Endothelial cell of umbilical vein (primary cell): ENCODE results near the gene RABEP2. TPM values are rescaled to one million over a fixed set of nuclear protein-coding genes. Genes with fewer than 3 reads are reported as not detected.

Source experiments
- BruUV-seq: library from RNA; stranded (reverse); fragments of 400-500 nt; replicated peaks from 2 replicates; lab custom pipeline; 2021; lab: Mats Ljungman, UMichigan
- CTCF ChIA-PET: fragments of 300-600, 350-600 bp; sonication (Branson Sonifier 250); formaldehyde crosslinking; loops from one replicate; lab custom pipeline; 2021; ENCODE audit warnings: antibody characterized with exemption, inconsistent platforms; lab: Charles Lee
- POLR2A ChIA-PET: fragments of 300-600, 350-600 bp; sonication (Branson Sonifier 250); formaldehyde crosslinking; loops from one replicate; lab custom pipeline; 2021; ENCODE audit warnings: antibody characterized with exemption, inconsistent platforms; lab: Charles Lee
- DNase-seq: peaks from one replicate; pipeline ENCODE4 v3.0.0-alpha.2; 2011; ENCODE audit warnings: low read depth, low spot score
- FAIRE-seq: peaks from 2 replicates; lab custom pipeline; 2011; peaks lifted over from hg19 to GRCh38; lab: Jason Lieb, UNC
- H2AFZ ChIP-seq: 2 replicates; pipeline ENCODE4 v1.6.0; 2012; ENCODE audit warnings: low read depth, low read length, control low read depth, inconsistent platforms
- H3K27ac ChIP-seq: 2 replicates; pipeline ENCODE4 v1.5.1; 2011; ENCODE audit warnings: low read depth, mild to moderate bottlenecking, control low read depth, low read length, moderate library complexity; ENCODE audit not compliant: insufficient read depth
- H3K27me3 ChIP-seq, 2 experiments: 2 replicates each; pipeline versions ENCODE4 v1.6.0 to v1.6.1; 2011; ENCODE audit warnings: low read length in 2 of 2, mixed read lengths in 1 of 2; ENCODE audit not compliant: control insufficient read depth in 2 of 2, insufficient read depth in 2 of 2
- H3K36me3 ChIP-seq, 2 experiments: 2 replicates in 1 of 2; 3 replicates in 1 of 2; pipeline ENCODE4 v1.5.1; 2011; ENCODE audit warnings: low read length in 2 of 2, mild to moderate bottlenecking in 1 of 2, moderate library complexity in 1 of 2; ENCODE audit not compliant: control insufficient read depth in 2 of 2, insufficient read depth in 2 of 2; ENCODE audit errors: extremely low read depth in 1 of 2
- H3K4me1 ChIP-seq: 3 replicates; pipeline ENCODE4 v1.5.1; 2011; ENCODE audit warnings: mild to moderate bottlenecking, low read length; ENCODE audit not compliant: control insufficient read depth, insufficient read depth; ENCODE audit errors: extremely low read depth
- H3K4me2 ChIP-seq: 2 replicates; pipeline ENCODE4 v1.6.1; 2011; ENCODE audit warnings: low read length, control low read depth, mixed read lengths; ENCODE audit not compliant: insufficient read depth
- H3K4me3 ChIP-seq, 3 experiments: fragments of 200-600 bp in 1 of 3; sonication (generic), shearing (Covaris generic) in 1 of 3; replicated peaks in 1 of 3; 2 replicates each; pipeline ENCODE4 v1.5.1; 2011 to 2016; ENCODE audit warnings: control low read depth in 3 of 3, low read length in 3 of 3, mild to moderate bottlenecking in 2 of 3, inconsistent platforms in 1 of 3, low read depth in 1 of 3, moderate library complexity in 1 of 3; ENCODE audit not compliant: insufficient read depth in 1 of 3
- H3K79me2 ChIP-seq: 2 replicates; pipeline ENCODE4 v1.6.0; 2012; ENCODE audit warnings: low read length, inconsistent platforms; ENCODE audit not compliant: control insufficient read depth, insufficient read depth
- H3K9ac ChIP-seq: replicated peaks from 2 replicates; pipeline ENCODE3; 2011; ENCODE audit warnings: low read length, control low read depth; ENCODE audit not compliant: insufficient read depth; ENCODE audit errors: extremely low read depth
- H3K9me1 ChIP-seq: replicated peaks from 3 replicates; pipeline ENCODE4 v1.6.0; 2011; ENCODE audit warnings: mild to moderate bottlenecking, low read length; ENCODE audit not compliant: control insufficient read depth, insufficient read depth; ENCODE audit errors: extremely low read depth
- H3K9me3 ChIP-seq: replicated peaks from 2 replicates; pipeline ENCODE4 v1.5.1; 2012; ENCODE audit warnings: low read length, inconsistent platforms; ENCODE audit not compliant: control insufficient read depth, insufficient read depth
- H4K20me1 ChIP-seq: replicated peaks from 2 replicates; pipeline ENCODE3; 2011; ENCODE audit warnings: mild to moderate bottlenecking, low read length; ENCODE audit not compliant: control insufficient read depth, insufficient read depth; ENCODE audit errors: extremely low read depth
- CTCF ChIP-seq, 2 donors: IDR thresholded peaks; 1 replicate in 1 of 2; 2 replicates in 1 of 2; pipeline ENCODE4 v1.5.1; 2011; ENCODE audit warnings: low read length in 2 of 2, mild to moderate bottlenecking in 2 of 2, moderate library complexity in 2 of 2, control low read depth in 1 of 2, inconsistent platforms in 1 of 2, low read depth in 1 of 2; ENCODE audit not compliant: insufficient read depth in 1 of 2; ENCODE audit errors: extremely low read depth in 1 of 2
- EZH2 ChIP-seq: IDR thresholded peaks from 2 replicates; pipeline ENCODE4 v1.6.1; 2012; ENCODE audit warnings: borderline replicate concordance, low read depth, mild to moderate bottlenecking, moderate library complexity, low read length, inconsistent platforms; ENCODE audit not compliant: severe bottlenecking
- FOS ChIP-seq: IDR thresholded peaks from 2 replicates; pipeline ENCODE4 v1.6.1; 2011; ENCODE audit warnings: mild to moderate bottlenecking, low read length, moderate library complexity, borderline replicate concordance; ENCODE audit not compliant: insufficient read depth
- GATA2 ChIP-seq: IDR thresholded peaks from 2 replicates; pipeline ENCODE4 v1.7.0; 2011; ENCODE audit warnings: low read depth, mild to moderate bottlenecking, moderate library complexity, mixed read lengths, low read length; ENCODE audit not compliant: insufficient read length, insufficient read depth
- JUN ChIP-seq: IDR thresholded peaks from 2 replicates; pipeline ENCODE4 v1.6.1; 2011; ENCODE audit warnings: borderline replicate concordance, low read depth; ENCODE audit not compliant: insufficient read length, insufficient read depth
- MYC ChIP-seq: IDR thresholded peaks from one replicate; pipeline ENCODE4 v1.6.1; 2011; ENCODE audit warnings: mild to moderate bottlenecking, low read depth, low read length
- POLR2A ChIP-seq: IDR thresholded peaks from 2 replicates; pipeline ENCODE4 v1.6.1; 2012; ENCODE audit warnings: low read depth, mild to moderate bottlenecking, control low read depth, low read length
- POLR2AphosphoS5 ChIP-seq: IDR thresholded peaks from 2 replicates; pipeline ENCODE4 v1.6.1; 2012; ENCODE audit warnings: low read depth, mild to moderate bottlenecking, control low read depth, low read length, moderate library complexity; ENCODE audit not compliant: insufficient read depth
- dilution Hi-C: fragments of 300-500 bp; cut with MboI; formaldehyde crosslinking; loops from one replicate; pipeline ENCODE4 v1.15.0; 2019; ENCODE audit warnings: low sequenced_read_pairs; ENCODE audit not compliant: extremely low pct_ligation_motif_present
- intact Hi-C: fragments of 100-400 bp; cut with micrococcal nuclease; formaldehyde crosslinking; loops from one replicate; pipeline ENCODE4 v1.10.0; 2022
- polyA plus RNA-seq, 4 experiments: library from polyadenylated mRNA; depleted of rRNA in 3 of 4; stranded (reverse) in 3 of 4; unstranded in 1 of 4; fragments of >200 nt; gene quantifications; 2 replicates each; pipeline versions ENCODE4 v1.2.1 to v1.2.3, GENCODE V29; 2011 to 2012; ENCODE audit warnings: missing spikeins in 1 of 4
- total RNA-seq: library from RNA; stranded (reverse); gene quantifications from 2 replicates; pipeline ENCODE4 v1.2.3, GENCODE V29; 2021
- TF ChIP-seq, protein P1 (sequence below): IDR thresholded peaks from 2 replicates; pipeline ENCODE4 v1.6.1; 2011; ENCODE audit not compliant: insufficient read depth, insufficient read length

Gene RABEP2
- total and polyA plus RNA-seq, 2 donors (not counting 3 experiments of a cell fraction or from before 2014, with no cell fraction given), result 25.9 to 37.4 TPM

DNA sequence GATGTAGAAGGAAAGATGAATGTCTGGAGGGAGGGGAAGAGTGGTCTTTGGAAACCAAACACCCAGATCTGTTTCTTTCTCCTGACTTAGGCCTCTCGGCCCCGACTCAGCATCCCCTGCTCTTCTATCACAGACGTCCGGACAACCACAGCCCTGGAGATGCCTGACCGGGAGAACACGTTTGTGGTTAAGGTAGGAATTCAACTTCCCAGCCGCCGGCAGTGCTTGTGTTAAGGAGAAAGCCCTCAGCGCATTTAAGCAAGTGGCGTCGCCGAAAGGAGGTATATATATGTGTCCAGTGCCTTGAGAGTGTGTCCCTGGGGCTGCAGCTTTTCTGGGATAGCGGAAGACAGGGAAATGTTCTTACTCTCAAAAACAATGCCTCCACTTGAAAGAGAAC lies 57.8 kb downstream of the RABEP2 start:
- TF ChIP-seq CTCF (IDR thresholded peaks at IDR 0.05; ENCODE audit: extremely low read depth in 1 of 2, insufficient read depth in 1 of 2, low read depth in 1 of 2, low read length in 2 of 2) (no peak), POLR2A (no peak), JUN (no peak), POLR2AphosphoS5 (no peak), EZH2 (no peak), GATA2 (no peak), FOS (no peak), MYC (no peak)
- TF ChIP-seq, protein P1, sequence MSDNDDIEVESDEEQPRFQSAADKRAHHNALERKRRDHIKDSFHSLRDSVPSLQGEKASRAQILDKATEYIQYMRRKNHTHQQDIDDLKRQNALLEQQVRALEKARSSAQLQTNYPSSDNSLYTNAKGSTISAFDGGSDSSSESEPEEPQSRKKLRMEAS, result no peak
- Histone ChIP-seq H3K27me3 (no peaks in the 10 kb centered on the region), H3K36me3 (peaks cover 5 to 40% of the 10 kb centered on the region in 2 experiments), H3K4me1 (peaks cover 8% of the 10 kb centered on the region), H2AFZ (no peak overlapping the region), H3K27ac (no peak overlapping the region), H3K4me3 (no peak overlapping the region), H3K9ac (no peak overlapping the region), H4K20me1 (no peaks in the 10 kb centered on the region), H3K9me3 (no peaks in the 10 kb centered on the region), H3K4me2 (no peak overlapping the region), H3K79me2 (peaks cover 28% of the 10 kb centered on the region), H3K9me1 (no peaks in the 10 kb centered on the region)
- ChIA-PET CTCF (interaction anchor here (1.1 kb wide), 1 partner anchor 21 kb away, joined by 3 read pairs; the partner anchor contains the start of gene TUFM), POLR2A (interaction anchor here (0.6 kb wide), 1 partner anchor 44 kb away, joined by 3 read pairs; the partner anchor contains the start of gene ATXN2L)
- intact Hi-C loops, result no loop called here
- dilution Hi-C loops, result no loop called here
- BruUV-seq, result no TSS peak
- no peak for DNase-seq
- no peak for FAIRE-seq
